WTC11 (cell line): Measurements from ENCODE around the gene KIF26A.

Experiments
- CTCF ChIP-seq: fragments of 200-600 bp; IDR thresholded peaks from 2 replicates; pipeline ENCODE4 v1.8.0; 2022; ENCODE audit warnings: antibody characterized with exemption
- OVOL2 ChIP-seq: fragments of 250-450 bp; sonication (Bioruptor Pico); IDR thresholded peaks from 2 replicates; pipeline ENCODE4 v1.9.0; 2021; ENCODE audit warnings: mild to moderate bottlenecking, borderline replicate concordance
- PREB ChIP-seq: sonication (generic); formaldehyde crosslinking; IDR thresholded peaks from 2 replicates; pipeline ENCODE4 v1.8.1; 2022; ENCODE audit warnings: mild to moderate bottlenecking, missing genetic modification reagents, moderate library complexity, borderline replicate concordance
- ZNF232 ChIP-seq: sonication (generic); formaldehyde crosslinking; IDR thresholded peaks from 2 replicates; pipeline ENCODE4 v1.8.0; 2022; ENCODE audit warnings: mild to moderate bottlenecking, missing genetic modification reagents

- TF ChIP-seq PREB (CRISPR knock-in tag) (no peak), CTCF (no peak), OVOL2 (no peak), ZNF232 (no peak)
These were observed 25.2 kb downstream of the KIF26A start for GRCh38 chr14:104163541-104163940.
